SK-N-SH treated with all-trans-retinoic acid at 6 μM for 48 hours (cell line): ENCODE results near the gene ESYT2.

Experiments
- ATAC-seq: fragments of 200-7000 bp; cut with Tn5 transposase; 3 replicates; pipeline ENCODE4 v1.9.1; 2020; ENCODE audit warnings: mild to moderate bottlenecking, moderate library complexity
- ARNTL ChIP-seq: fragments of 450-650 bp; formaldehyde crosslinking; IDR thresholded peaks from 2 replicates; pipeline ENCODE4 v1.5.0; 2020; ENCODE audit warnings: low read depth, mild to moderate bottlenecking, moderate library complexity, borderline replicate concordance
- BACH2 ChIP-seq: fragments of 250-450 bp; sonication (Bioruptor Pico); IDR thresholded peaks from 2 replicates; pipeline ENCODE4 v1.9.0; 2021; ENCODE audit warnings: mild to moderate bottlenecking, borderline replicate concordance
- CREB5 ChIP-seq: fragments of 250-450 bp; sonication (Bioruptor Pico); IDR thresholded peaks from 2 replicates; pipeline ENCODE4 v1.5.1; 2020; ENCODE audit warnings: low read depth, mild to moderate bottlenecking, moderate library complexity
- CSDC2 ChIP-seq: fragments of 250-450 bp; sonication (Bioruptor Pico); IDR thresholded peaks from 2 replicates; pipeline ENCODE4 v1.5.0; 2020; ENCODE audit warnings: mild to moderate bottlenecking, moderate library complexity
- CSRNP3 ChIP-seq: fragments of 250-450 bp; sonication (Bioruptor Pico); IDR thresholded peaks from 2 replicates; pipeline ENCODE4 v1.5.1; 2021; ENCODE audit warnings: mild to moderate bottlenecking, moderate library complexity
- ESRRG ChIP-seq: fragments of 250-450 bp; sonication (Bioruptor Pico); IDR thresholded peaks from 2 replicates; pipeline ENCODE4 v1.6.1; 2021; ENCODE audit warnings: mild to moderate bottlenecking
- GLIS3 ChIP-seq: fragments of 250-450 bp; sonication (Bioruptor Pico); IDR thresholded peaks from 2 replicates; pipeline ENCODE4 v1.5.0; 2020; ENCODE audit warnings: mild to moderate bottlenecking, moderate library complexity
- ISL1 ChIP-seq: fragments of 250-450 bp; sonication (Bioruptor Pico); IDR thresholded peaks from 2 replicates; pipeline ENCODE4 v2.1.2; 2022; ENCODE audit warnings: mild to moderate bottlenecking, moderate library complexity
- OSR1 ChIP-seq: fragments of 250-450 bp; sonication (Bioruptor Pico); IDR thresholded peaks from 2 replicates; pipeline ENCODE4 v1.8.0; 2022; ENCODE audit warnings: moderate library complexity, mild to moderate bottlenecking, inconsistent platforms
- PATZ1 ChIP-seq: fragments of 250-450 bp; sonication (Bioruptor Pico); IDR thresholded peaks from 2 replicates; pipeline ENCODE4 v1.8.0; 2020; ENCODE audit warnings: mild to moderate bottlenecking, moderate library complexity, borderline replicate concordance
- POU6F1 ChIP-seq: fragments of 250-450 bp; sonication (Bioruptor Pico); IDR thresholded peaks from 2 replicates; pipeline ENCODE4 v1.8.0; 2021; ENCODE audit warnings: low read depth, mild to moderate bottlenecking, moderate library complexity, borderline replicate concordance
- PPARA ChIP-seq: fragments of 250-450 bp; sonication (Bioruptor Pico); IDR thresholded peaks from 2 replicates; pipeline ENCODE4 v1.5.0; 2020; ENCODE audit warnings: mild to moderate bottlenecking, borderline replicate concordance
- RARB ChIP-seq: fragments of 250-450 bp; sonication (Bioruptor Pico); IDR thresholded peaks from 2 replicates; pipeline ENCODE4 v1.8.0; 2021; ENCODE audit warnings: mild to moderate bottlenecking, moderate library complexity
- SNAI2 ChIP-seq: fragments of 250-450 bp; sonication (Bioruptor Pico); IDR thresholded peaks from 2 replicates; pipeline ENCODE4 v1.5.0; 2020; ENCODE audit warnings: mild to moderate bottlenecking, moderate library complexity
- TCF4 ChIP-seq: fragments of 250-450 bp; sonication (Bioruptor Pico); IDR thresholded peaks from 2 replicates; pipeline ENCODE4 v1.8.0; 2021; ENCODE audit warnings: mild to moderate bottlenecking, moderate library complexity, borderline replicate concordance
- TOX ChIP-seq: fragments of 250-450 bp; sonication (Bioruptor Pico); IDR thresholded peaks from 2 replicates; pipeline ENCODE4 v1.8.0; 2021; ENCODE audit warnings: mild to moderate bottlenecking, moderate library complexity, borderline replicate concordance
- TSHZ2 ChIP-seq: fragments of 250-450 bp; sonication (Bioruptor Pico); IDR thresholded peaks from 2 replicates; pipeline ENCODE4 v1.5.0; 2020; ENCODE audit warnings: mild to moderate bottlenecking, moderate library complexity
- ZC3H10 ChIP-seq: fragments of 250-450 bp; sonication (Bioruptor Pico); IDR thresholded peaks from 2 replicates; pipeline ENCODE4 v1.5.1; 2021; ENCODE audit warnings: mild to moderate bottlenecking, moderate library complexity
- ZFP3 ChIP-seq: fragments of 250-450 bp; sonication (Bioruptor Pico); IDR thresholded peaks from 2 replicates; pipeline ENCODE4 v1.5.0; 2020; ENCODE audit warnings: mild to moderate bottlenecking, moderate library complexity
- ZFP30 ChIP-seq: fragments of 450-650 bp; formaldehyde crosslinking; IDR thresholded peaks from 2 replicates; pipeline ENCODE4 v1.5.0; 2022; ENCODE audit warnings: mild to moderate bottlenecking, moderate library complexity
- ZNF565 ChIP-seq: fragments of 450-650 bp; formaldehyde crosslinking; conservative IDR thresholded peaks from 2 replicates; pipeline ENCODE4 v1.5.0; 2020; ENCODE audit warnings: low read depth, mild to moderate bottlenecking, moderate library complexity
- ZNF70 ChIP-seq: fragments of 450-650 bp; formaldehyde crosslinking; IDR thresholded peaks from 2 replicates; pipeline ENCODE4 v1.5.0; 2020; ENCODE audit warnings: mild to moderate bottlenecking, moderate library complexity
- ZNF8 ChIP-seq: fragments of 450-650 bp; formaldehyde crosslinking; IDR thresholded peaks from 2 replicates; pipeline ENCODE4 v1.5.0; 2020; ENCODE audit warnings: mild to moderate bottlenecking, moderate library complexity

Gene ESYT2

GRCh38 chr7:158809596-158809995 is 19.7 kb downstream of the ESYT2 start:
- no peak for TF ChIP-seq ZFP3 (CRISPR knock-in tag)
- TF ChIP-seq ZNF70 (CRISPR knock-in tag) = no peak
- no peak for TF ChIP-seq OSR1 (CRISPR knock-in tag)
- no peak for TF ChIP-seq ARNTL (CRISPR knock-in tag)
- TF ChIP-seq PPARA (CRISPR knock-in tag) = no peak
- TF ChIP-seq SNAI2 (CRISPR knock-in tag) = no peak
- no peak for TF ChIP-seq BACH2 (CRISPR knock-in tag)
- no peak for TF ChIP-seq TSHZ2 (CRISPR knock-in tag)
- TF ChIP-seq PATZ1 (CRISPR knock-in tag) = no peak
- no peak for TF ChIP-seq TCF4 (CRISPR knock-in tag)
- no peak for TF ChIP-seq ZNF565
- no peak for TF ChIP-seq ESRRG (CRISPR knock-in tag)
- no peak for TF ChIP-seq TOX (CRISPR knock-in tag)
- no peak for TF ChIP-seq CREB5 (CRISPR knock-in tag)
- no peak for TF ChIP-seq POU6F1
- TF ChIP-seq CSDC2 = no peak
- no peak for TF ChIP-seq ZC3H10 (CRISPR knock-in tag)
- TF ChIP-seq ZNF8 = no peak
- no peak for TF ChIP-seq GLIS3 (CRISPR knock-in tag)
- no peak for TF ChIP-seq CSRNP3 (CRISPR knock-in tag)
- no peak; the same call in 2 of the 3 replicates for ATAC-seq

GRCh38 chr7:158808126-158808525 is 21.2 kb downstream of the ESYT2 start:
- no peak for TF ChIP-seq OSR1 (CRISPR knock-in tag)
- TF ChIP-seq ARNTL (CRISPR knock-in tag) = no peak
- no peak for TF ChIP-seq ZFP30 (CRISPR knock-in tag)
- TF ChIP-seq ZNF8 = no peak
- no peak for TF ChIP-seq RARB
- TF ChIP-seq GLIS3 (CRISPR knock-in tag) = no peak
- no peak for TF ChIP-seq SNAI2 (CRISPR knock-in tag)
- no peak for TF ChIP-seq TSHZ2 (CRISPR knock-in tag)
- no peak for TF ChIP-seq ISL1
- no peak for TF ChIP-seq ZFP3 (CRISPR knock-in tag)
- TF ChIP-seq POU6F1 = no peak
- TF ChIP-seq PPARA (CRISPR knock-in tag) = no peak
- TF ChIP-seq ESRRG (CRISPR knock-in tag) = no peak
- no peak for TF ChIP-seq TOX (CRISPR knock-in tag)
- TF ChIP-seq TCF4 (CRISPR knock-in tag) = no peak
- no peak for ATAC-seq
